ES-I3 (cell line): ENCODE results near the gene KLHL24.
"Not testable (repeated sequence)": the region's sequence is repeated elsewhere in the genome, so short reads cannot be mapped to it uniquely, and the experiment has no call there.

Source experiments
- H3K36me3 ChIP-seq: 2 replicates; pipeline ENCODE4 v1.6.1; 2013; ENCODE audit warnings: mild to moderate bottlenecking, low read length, control low read depth, moderate library complexity; ENCODE audit not compliant: insufficient read depth
- H3K4me1 ChIP-seq: 2 replicates; pipeline ENCODE4 v1.6.1; 2013; ENCODE audit warnings: mild to moderate bottlenecking, control low read depth, low read length; ENCODE audit not compliant: insufficient read depth
- H3K9ac ChIP-seq: 2 replicates; pipeline ENCODE4 v1.6.1; 2013; ENCODE audit warnings: low read depth, mild to moderate bottlenecking, low read length, moderate library complexity
- H3K9me3 ChIP-seq: 2 replicates; pipeline ENCODE4 v1.6.1; 2013; ENCODE audit warnings: mild to moderate bottlenecking, low read length, moderate library complexity; ENCODE audit not compliant: control insufficient read depth, insufficient read depth

Gene KLHL24

GRCh38 chr3:183697610-183698317, 62.3 kb downstream of the KLHL24 start, which contains the start of gene YEATS2:
YEATS2 (plus strand) TSS chr3:183697797; CDS start chr3:183715163, 17,366 bp downstream.
- Histone ChIP-seq H3K9me3 (no peaks in the 10 kb centered on the region), H3K36me3 (no peaks in the 10 kb centered on the region), H3K4me1 (peaks cover 8% of the 10 kb centered on the region), H3K9ac (peak within 1 kb of the TSS; percentile 99)

DNA sequence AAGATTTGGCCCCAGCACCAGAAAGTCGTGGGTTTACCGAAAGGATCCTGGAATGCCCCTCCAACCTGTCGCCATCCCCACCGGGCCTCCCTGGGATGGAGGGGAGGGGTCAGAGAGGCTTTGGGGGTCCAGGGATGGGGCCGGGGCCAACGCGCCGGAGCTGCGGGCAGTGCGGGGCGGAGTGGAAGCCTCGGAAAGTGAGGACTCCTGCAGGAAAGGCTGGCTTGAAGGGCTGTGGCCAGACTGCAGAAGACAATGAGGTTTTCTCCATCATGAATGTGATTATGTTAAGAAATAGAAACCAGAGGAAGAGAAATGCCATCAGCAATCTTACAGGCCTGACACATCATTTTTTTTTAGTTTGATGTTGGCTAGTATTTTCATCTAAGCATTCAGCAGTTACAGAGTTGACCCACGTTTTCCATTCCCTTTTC, 62.9 kb downstream of the KLHL24 start:
- Histone ChIP-seq H3K4me1 (peaks cover 8% of the 10 kb centered on the region), H3K9ac (peak overlapping the region; percentile 99), H3K9me3 (no peaks in the 10 kb centered on the region), H3K36me3 (no peaks in the 10 kb centered on the region)

GRCh38 chr3:183698756-183699155, 63.3 kb downstream of the KLHL24 start:
- Histone ChIP-seq H3K9me3 (no peaks in the 10 kb centered on the region), H3K36me3 (no peaks in the 10 kb centered on the region), H3K9ac (peak overlapping the region; percentile 99)

GRCh38 chr3:183699238-183699947, 64.0 kb downstream of the KLHL24 start:
- Histone ChIP-seq H3K36me3 (no peaks in the 10 kb centered on the region), H3K4me1 (peaks cover 8% of the 10 kb centered on the region), H3K9me3 (no peaks in the 10 kb centered on the region), H3K9ac (peak overlapping the region; percentile 99)

More at GRCh38 chr3:183698756-183699155, 63.3 kb downstream of the KLHL24 start:
- peaks cover 8% of the 10 kb centered on the region for H3K4me1 ChIP-seq

GRCh38 chr3:183701744-183702143, 66.3 kb downstream of the KLHL24 start:
- no peaks in the 10 kb centered on the region for H3K36me3 ChIP-seq
- no peaks in the 10 kb centered on the region for H3K9me3 ChIP-seq
- peaks cover 8% of the 10 kb centered on the region for H3K4me1 ChIP-seq
- no peak overlapping the region for H3K9ac ChIP-seq

DNA sequence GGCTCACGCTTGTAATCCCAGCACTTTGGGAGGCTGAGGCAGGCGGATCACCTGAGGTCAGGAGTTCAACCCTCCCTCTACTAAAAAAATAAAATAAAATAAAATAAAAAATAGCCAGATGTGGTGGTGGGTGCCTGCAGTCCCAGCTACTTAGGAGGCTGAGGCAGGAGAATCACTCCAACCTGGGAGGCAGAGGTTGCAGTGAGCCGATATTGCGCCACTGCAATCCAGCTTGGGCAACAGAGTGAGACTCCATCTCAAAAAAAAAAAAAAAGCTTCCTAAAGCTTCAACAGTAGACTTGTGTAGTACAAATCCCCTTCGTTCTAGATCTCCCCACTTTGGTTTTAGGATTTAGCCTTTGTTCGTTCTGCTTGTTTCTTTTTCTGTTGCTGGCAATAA, 68.5 kb downstream of the KLHL24 start:
- not testable (repeated sequence) for H3K9me3 ChIP-seq, H3K4me1 ChIP-seq, H3K36me3 ChIP-seq, H3K9ac ChIP-seq

DNA sequence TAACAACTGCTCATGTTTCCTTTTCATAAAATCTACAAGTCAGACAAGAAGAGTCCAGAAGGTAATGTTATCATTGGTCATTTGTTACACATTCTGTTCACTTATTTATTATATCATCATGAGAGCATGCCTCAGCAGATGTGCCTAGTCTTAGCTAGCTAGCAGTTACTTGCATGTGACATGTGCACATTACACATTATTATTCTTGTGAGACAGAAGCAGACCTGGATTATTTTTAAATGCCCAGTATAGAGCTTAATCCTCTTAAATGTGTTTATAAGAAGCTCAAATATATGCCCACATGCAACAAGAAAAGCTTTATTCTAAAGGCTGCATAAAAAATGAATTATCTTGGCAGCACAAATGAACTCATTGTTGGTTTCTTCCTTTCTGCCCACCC, 74.8 kb downstream of the KLHL24 start:
- no peaks in the 10 kb centered on the region for H3K4me1 ChIP-seq
- H3K36me3 ChIP-seq, result no peaks in the 10 kb centered on the region
- H3K9ac ChIP-seq, result no peak overlapping the region
- no peaks in the 10 kb centered on the region for H3K9me3 ChIP-seq

GRCh38 chr3:183711516-183711915, 76.1 kb downstream of the KLHL24 start:
- Histone ChIP-seq H3K36me3 (no peaks in the 10 kb centered on the region), H3K9ac (no peak overlapping the region), H3K4me1 (no peaks in the 10 kb centered on the region), H3K9me3 (no peaks in the 10 kb centered on the region)

DNA sequence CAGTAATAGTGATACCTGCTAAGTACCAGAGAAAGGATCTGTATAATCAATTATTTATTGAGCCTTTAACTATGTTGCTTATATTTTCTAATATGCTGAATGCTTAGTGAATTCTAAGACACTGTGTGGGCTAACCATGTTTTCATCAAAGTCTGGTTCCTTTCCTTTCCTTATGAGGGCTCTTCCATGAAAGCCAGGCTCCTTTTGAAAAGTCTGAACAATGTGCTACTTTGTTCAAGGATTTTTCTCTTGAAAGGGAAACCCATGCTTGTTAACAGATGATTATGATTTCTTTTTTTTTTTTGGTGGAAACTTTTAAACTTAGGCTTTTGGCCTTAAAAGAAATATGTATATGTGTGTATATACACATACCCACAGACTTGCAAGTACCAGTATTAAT, 79.2 kb downstream of the KLHL24 start:
- H3K9ac ChIP-seq, result no peak overlapping the region
- no peaks in the 10 kb centered on the region for H3K4me1 ChIP-seq
- no peaks in the 10 kb centered on the region for H3K9me3 ChIP-seq
- peaks cover 3% of the 10 kb centered on the region; the same call in 1 of the 2 replicates for H3K36me3 ChIP-seq

- no peaks in the 10 kb centered on the region for H3K9me3 ChIP-seq
- no peaks in the 10 kb centered on the region for H3K4me1 ChIP-seq
- H3K9ac ChIP-seq, result no peak overlapping the region
- peaks cover 3% of the 10 kb centered on the region; the same call in 1 of the 2 replicates for H3K36me3 ChIP-seq
These were observed 82.6 kb downstream of the KLHL24 start for GRCh38 chr3:183718012-183718411.

- H3K9ac ChIP-seq, result no peak overlapping the region
- H3K9me3 ChIP-seq, result no peaks in the 10 kb centered on the region
- peaks cover 28% of the 10 kb centered on the region for H3K36me3 ChIP-seq
- H3K4me1 ChIP-seq, result no peaks in the 10 kb centered on the region
These were observed 90.0 kb downstream of the KLHL24 start for GRCh38 chr3:183725387-183725786.

- H3K9me3 ChIP-seq, result no peaks in the 10 kb centered on the region
- no peak overlapping the region for H3K9ac ChIP-seq
- no peaks in the 10 kb centered on the region for H3K4me1 ChIP-seq
- peaks cover 28% of the 10 kb centered on the region for H3K36me3 ChIP-seq
These were observed 92.8 kb downstream of the KLHL24 start for GRCh38 chr3:183728204-183728603.

DNA sequence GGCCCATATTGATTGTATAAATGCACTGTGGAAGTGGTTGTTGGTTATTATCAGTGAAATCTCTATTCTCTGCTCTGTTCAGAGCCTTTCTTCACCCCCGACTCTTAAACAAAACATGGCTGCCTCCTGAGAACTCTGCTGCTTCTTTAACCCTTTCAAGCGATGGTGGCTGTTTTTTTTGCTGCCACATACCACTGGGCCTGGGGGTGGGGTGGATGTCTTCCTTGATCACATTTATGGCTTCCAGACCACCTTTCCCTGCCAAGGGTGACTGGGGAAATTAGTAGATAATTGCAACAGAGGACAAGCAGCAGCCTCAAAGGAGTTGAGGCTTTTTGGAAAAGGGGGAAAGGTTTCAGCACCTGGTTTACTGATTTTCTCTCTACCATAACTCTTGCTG, 94.9 kb downstream of the KLHL24 start:
- peaks cover 39% of the 10 kb centered on the region for H3K36me3 ChIP-seq

GRCh38 chr3:183731611-183732010, 96.2 kb downstream of the KLHL24 start:
- Histone ChIP-seq H3K4me1 (no peaks in the 10 kb centered on the region), H3K36me3 (peaks cover 39% of the 10 kb centered on the region), H3K9ac (no peak overlapping the region), H3K9me3 (no peaks in the 10 kb centered on the region)

More for the DNA sequence above, 94.9 kb downstream of the KLHL24 start:
- Histone ChIP-seq H3K9ac (no peak overlapping the region), H3K9me3 (no peaks in the 10 kb centered on the region), H3K4me1 (no peaks in the 10 kb centered on the region)

DNA sequence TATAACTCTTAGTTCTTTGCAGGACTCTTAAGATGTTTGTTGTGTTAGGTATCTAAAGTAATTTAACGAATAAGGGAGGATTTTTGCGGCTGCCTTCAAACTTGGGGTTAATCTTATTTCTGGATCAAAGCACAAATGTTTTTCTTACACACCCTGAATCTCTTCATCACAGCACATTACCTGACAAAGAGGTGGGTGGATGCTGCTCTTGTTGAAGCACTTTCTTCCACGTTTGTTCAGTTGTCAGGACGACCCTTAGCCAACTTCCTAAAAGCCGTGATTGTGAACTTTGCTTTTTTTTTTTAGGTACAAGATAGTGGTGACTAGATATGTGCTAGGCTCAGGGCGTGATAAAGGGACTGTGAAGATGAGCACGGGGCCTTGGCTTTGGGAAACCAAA, 98.1 kb downstream of the KLHL24 start:
- Histone ChIP-seq H3K9ac (no peak overlapping the region), H3K36me3 (peaks cover 33% of the 10 kb centered on the region), H3K4me1 (no peaks in the 10 kb centered on the region), H3K9me3 (no peaks in the 10 kb centered on the region; the same call in 1 of the 2 replicates)
